ENCODE measurements around the gene FRMD1.

FRMD1 gene

GRCh38 chr6:168095716-168096250 is 16.8 kb upstream of the FRMD1 start:
- no peak for DNase-seq (ENCODE audit: low read depth in 1 of 2, low spot score in 1 of 2)

DNA sequence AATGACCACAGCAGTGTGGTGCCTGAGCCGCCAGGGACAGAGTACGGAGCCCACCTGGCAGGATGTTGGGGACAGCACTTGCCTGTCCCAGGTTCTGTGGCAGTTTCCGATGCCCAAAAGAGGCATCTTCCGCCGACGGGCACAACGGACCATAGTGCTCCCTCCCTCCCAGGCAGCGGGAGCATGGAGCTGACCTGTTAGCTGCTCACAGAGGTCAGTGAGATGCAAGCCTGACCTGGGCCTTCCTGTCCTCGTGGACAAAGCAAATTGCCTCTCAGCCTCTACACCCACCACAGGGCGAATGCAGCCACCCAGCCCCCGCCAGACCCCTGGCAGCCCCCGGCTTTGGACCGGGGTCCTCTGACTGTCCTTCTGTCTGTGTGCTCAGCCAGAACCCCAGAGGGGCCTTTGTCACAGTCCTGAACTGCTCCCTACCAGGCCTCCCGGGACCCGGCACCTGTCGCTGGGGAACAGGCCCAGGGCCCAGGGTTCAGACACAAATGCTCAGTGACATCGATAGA is 16.2 kb upstream of the FRMD1 start:
- DNase-seq (ENCODE audit: low read depth in 1 of 2, low spot score in 1 of 2) = no peak

GRCh38 chr6:168093634-168094033 is 14.6 kb upstream of the FRMD1 start:
- DNase-seq (ENCODE audit: low read depth in 1 of 2, low spot score in 1 of 2) = no peak

DNA sequence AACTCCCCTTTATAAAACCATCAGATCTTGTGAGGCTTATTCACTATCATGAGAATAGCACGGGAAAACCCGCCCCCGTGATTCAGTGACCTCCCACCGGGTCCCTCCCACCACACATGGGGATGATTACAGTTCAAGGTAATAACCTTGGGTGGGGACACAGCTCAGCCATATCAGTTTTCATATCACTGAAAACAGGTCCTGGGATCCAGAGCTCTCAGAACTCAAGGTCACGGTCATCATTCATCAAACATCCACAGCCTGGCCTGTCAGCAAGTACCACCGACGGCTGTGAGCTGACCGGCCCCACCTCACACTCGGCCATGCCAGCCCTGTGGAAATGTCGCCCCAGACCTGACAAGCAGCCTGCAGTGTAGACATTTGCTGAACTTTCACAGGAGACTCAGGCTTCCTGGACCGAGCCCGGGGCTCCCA is 14.1 kb upstream of the FRMD1 start:
- no peak for DNase-seq (ENCODE audit: low read depth in 1 of 2, low spot score in 1 of 2)

DNA sequence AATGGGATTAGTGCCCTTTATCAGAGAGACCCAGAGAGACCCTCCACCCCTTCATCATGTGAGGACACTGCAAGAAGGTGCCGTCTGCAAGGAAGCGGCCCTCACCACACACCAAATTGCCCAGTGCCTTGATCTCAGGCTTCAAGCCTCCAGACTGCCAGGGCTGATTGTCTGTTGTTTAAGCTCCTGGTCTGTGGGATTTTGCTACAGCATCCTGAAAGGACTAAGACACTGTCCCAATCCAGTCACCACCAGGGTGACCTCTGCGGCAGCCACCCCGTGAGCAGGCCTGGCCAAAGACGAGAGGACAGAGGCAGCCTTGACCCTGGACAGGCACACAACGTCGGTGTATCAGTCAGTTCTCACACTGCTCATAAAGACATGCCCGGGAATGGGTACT is 13.5 kb upstream of the FRMD1 start:
- DNase-seq (ENCODE audit: low read depth in 1 of 2, low spot score in 1 of 2) = no peak

DNA sequence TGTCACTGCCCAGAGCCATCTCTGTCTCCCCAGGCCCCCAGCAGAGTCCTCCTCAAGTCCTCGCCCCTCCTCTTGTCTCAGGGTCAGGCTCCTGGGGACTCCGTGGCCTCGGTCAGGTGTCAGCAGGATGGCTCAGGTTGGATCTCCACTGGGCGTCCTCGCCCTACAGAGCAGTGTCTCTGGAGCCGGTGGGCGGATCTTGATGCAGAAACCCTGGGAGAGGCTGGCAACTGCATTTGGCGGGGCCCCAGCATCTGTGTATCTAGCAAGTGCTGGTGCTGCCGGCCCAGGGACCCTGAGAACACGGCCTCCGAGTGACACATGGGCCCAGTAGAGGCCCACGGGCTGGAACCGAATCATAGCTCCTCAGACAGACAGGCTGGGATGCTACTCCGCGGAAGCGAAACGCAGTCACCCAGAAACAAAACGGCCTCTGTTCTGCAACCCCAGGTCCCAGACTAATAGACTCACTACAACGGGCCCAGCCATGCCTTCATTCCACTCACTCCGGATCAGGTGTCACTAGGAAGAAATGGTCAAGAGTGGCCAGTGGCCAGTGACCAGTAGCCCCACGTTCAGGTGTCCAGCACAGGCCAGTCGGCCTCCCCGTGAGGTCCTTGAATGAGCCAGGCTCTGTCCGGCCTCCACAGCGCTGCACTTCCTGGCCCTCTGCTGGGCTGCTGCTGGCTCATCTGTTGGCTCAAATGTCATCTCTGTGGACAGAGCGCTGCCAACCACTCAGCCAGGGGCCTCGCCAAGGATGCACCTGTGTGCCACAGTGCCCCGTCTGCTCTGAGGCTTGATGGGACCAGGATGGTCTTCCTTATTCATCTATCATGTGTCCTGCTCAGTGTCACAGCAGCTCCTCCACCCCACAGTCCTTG is 12.6 kb upstream of the FRMD1 start:
- no peak for DNase-seq (ENCODE audit: low read depth in 1 of 2, low spot score in 1 of 2)

- no peak for DNase-seq (ENCODE audit: low read depth in 1 of 2, low spot score in 1 of 2)
These were observed 11.7 kb upstream of the FRMD1 start for GRCh38 chr6:168090706-168091105.

DNA sequence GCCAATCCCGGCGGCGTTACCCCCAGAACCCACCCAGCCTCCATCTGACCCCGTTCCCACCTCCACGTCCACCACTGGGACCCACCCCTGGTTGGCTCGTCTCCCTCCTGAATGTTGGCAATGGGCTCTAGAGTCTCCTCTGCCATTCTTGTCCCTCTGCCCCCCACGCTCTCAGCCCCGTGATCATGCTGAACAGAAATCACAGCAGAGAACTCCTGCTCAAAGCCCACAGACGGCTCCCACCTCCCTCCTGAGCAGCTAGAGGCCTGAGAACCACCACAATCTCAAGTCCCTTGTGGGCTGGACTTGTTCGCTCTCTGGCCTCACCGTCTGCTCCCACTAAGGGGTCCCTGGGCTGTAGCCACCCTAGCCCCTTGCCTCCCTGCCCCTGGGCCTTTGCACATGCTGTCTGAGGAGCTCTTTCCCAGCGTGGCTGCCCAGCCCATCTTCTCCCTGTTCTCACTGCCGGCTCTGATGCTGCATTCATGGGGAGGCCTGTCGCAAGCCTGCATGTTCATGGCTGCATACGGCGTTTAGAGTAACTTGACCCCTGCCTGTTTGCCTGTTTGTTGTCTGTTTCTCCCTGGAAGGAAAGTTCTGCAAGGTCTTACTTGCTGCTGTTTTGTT is 11.2 kb upstream of the FRMD1 start:
- no peak for DNase-seq (ENCODE audit: low read depth in 1 of 2, low spot score in 1 of 2)

DNA sequence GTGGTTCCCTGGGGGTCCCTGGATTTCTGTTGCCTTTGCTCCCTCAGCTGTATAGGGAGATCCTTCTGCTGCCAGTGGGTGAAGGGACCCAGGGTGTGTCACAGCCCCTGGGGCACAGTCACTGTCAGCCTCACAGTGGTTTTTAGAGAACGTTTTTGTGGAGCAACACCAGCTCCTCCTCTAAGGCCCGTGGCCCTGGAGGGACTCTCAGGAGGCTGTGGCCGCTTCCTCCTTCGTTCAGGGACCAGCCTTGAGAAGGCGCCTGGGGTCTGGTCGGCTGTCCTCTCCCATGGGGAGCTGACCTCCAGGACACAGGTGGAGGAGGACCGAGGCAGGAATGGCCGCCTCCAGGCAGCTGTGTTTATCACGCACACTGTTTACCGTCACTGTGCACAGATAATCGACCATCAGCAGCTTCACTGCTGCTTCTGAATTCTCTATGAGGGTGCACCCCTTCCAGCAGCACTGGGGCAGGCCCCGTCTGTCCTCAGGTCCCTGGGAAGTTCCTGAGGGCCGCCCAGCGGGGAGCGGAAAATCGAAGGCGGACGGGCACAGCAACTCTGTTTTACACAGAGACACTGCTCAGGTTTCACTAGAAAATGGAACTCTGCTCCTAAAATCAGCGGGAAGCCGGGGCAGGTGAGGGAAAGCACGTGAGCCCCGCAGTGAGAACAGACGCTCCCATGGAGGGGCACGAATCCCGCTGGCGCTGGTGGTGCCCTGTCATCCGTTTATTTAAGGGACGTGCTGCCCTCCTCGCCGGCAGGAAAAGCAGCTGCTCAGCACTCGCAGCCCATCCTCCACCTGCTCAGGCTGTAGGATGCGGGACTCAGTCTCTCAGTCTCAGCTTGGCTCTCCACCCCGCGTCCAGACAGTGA is 10.4 kb upstream of the FRMD1 start:
- no peak for DNase-seq (ENCODE audit: low read depth in 1 of 2, low spot score in 1 of 2)

DNA sequence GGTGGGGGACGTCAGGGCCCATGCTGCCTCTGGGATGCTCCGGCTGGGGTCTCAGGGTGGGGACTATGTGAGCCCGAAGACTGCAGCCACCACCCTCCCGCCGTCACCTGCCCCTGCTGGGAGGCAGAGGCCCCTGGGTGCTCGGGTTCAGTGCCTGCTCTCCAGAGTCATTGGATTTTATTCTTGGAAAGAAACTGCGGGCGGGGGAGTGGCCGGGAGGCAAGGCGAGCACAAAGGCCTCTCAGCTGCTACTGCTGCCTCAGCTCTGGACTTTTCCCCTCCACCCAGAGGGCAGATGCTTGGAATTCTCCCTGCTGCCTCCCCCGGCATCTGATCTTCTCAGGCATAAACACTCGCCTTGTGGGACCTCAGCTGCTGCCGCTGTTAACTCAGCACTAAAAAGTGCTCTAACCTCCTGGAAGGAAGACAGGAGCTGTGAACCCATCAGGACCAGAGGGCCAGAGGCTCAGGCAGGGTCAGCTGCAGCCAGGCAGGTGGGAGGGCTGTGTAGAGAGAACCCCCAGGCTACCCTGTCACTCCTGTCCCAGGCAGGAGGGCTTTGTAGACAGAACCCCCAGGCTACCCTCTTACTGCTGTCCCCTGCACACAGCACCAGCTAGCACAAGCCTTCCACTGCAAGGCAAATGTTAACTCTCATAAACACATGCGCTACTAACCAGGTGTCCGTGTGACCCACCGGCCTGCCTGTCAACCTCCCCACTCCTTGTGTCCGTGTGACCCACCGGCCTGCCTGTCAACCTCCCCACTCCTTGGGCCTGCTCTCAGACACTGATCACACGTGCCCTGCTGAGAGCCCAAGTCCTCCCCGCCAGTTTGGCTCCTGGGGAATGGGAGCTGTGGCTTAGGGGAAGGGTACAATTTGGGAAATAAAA is 9.4 kb upstream of the FRMD1 start:
- DNase-seq (ENCODE audit: low read depth in 1 of 2, low spot score in 1 of 2) = no peak

- no peak for DNase-seq (ENCODE audit: low read depth in 1 of 2, low spot score in 1 of 2)
These were observed 8.6 kb upstream of the FRMD1 start for GRCh38 chr6:168087436-168088160.

DNA sequence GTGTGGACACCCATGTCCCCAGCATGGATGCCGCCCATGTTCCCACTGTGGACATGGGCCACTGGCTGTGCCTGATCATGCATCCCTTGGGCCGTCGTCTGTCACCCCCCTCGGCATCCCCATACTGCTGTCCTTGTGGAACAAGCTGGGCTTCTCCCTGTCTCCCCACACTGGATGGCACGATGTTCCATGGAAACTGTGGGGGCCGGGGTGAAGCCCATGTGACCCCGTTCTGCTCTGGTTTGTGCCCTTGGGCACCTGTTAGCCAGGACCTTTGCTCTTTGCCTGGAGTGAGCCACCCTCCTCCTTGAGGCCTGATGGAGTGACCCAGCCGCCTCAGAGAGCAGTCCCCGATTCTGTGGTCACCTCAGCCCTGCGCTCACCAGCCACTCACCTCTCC is 7.6 kb upstream of the FRMD1 start:
- no peak for DNase-seq (ENCODE audit: low read depth in 1 of 2, low spot score in 1 of 2)

- DNase-seq (ENCODE audit: low read depth in 1 of 2, low spot score in 1 of 2) = no peak
These were observed 7.1 kb upstream of the FRMD1 start for GRCh38 chr6:168086066-168086465.

DNA sequence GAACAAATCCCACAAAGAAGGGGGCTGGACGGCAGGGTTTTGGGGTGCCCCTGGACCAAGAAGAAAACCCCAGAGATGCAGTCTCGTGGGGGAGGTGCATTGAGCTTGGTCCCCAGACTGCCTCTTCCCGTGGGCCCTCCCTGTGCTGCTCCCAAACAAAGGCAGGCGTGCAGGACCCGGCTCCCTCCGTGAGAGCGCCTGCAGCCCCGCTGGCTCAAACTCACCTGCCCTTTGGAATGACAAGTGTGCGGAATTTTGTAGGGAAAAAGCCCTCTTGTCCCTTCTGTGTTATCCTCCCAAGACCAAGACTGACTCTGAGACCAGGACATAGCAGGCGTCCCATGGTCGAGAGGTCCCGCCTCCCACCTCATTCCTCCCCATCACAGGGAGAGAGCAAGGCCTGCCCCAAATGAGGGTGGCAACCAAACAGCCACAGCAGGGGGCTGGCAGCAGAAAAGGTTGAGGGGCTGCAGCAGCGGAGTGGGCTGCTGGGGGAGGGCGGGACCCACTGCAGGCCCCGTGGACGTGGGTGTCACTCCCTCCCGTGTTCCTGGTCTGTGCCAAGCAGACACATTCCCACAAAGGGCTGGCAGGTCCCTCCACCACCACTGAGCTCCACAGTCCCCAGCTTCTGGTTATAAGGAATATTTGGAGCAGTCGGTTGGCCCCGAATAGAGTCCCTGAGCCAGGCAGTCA is 5.6 kb upstream of the FRMD1 start:
- no peak for DNase-seq (ENCODE audit: low read depth in 1 of 2, low spot score in 1 of 2)

DNA sequence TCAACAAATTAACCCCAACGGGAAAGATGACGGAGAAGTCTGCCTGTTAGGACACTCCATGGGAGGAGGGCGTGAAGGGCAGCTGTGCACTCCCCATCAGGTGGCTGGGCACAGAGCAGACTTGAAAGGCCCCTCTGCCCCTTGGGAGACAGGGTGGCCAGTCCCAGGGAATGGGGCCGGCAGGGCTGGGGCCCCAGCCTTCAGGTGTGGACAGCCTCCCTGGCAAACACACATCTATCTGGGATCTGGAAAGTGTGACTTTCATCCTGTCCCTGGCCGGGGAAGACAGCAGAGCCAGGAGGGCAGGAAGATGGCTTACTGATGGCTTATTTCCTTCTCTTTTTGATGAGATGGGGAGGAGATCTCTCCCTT is 4.5 kb upstream of the FRMD1 start:
- DNase-seq (ENCODE audit: low read depth in 1 of 2, low spot score in 1 of 2) = no peak

- DNase-seq (ENCODE audit: low read depth in 1 of 2, low spot score in 1 of 2) = no peak
These were observed 4.0 kb upstream of the FRMD1 start for GRCh38 chr6:168082860-168083513.

GRCh38 chr6:168081858-168082546 is 3.0 kb upstream of the FRMD1 start:
- no peak for DNase-seq (ENCODE audit: low read depth in 1 of 2, low spot score in 1 of 2)

All from stimulated activated CD4-positive, alpha-beta T cell treated with anti-CD3 and anti-CD28 coated beads, Interleukin-15, amount 100 ng/mL, for 1 hour (primary cell).